Measurements from ENCODE around the gene SLC17A8. TPM values are rescaled to one million over a fixed set of nuclear protein-coding genes. Genes with fewer than 3 reads are reported as not detected.
"Not testable (repeated sequence)": the region's sequence is repeated elsewhere in the genome, so short reads cannot be mapped to it uniquely, and the experiment has no call there.

The SLC17A8 gene
- polyA plus RNA-seq (ENCODE audit: low read depth in 6 of 6) = not detected

DNA sequence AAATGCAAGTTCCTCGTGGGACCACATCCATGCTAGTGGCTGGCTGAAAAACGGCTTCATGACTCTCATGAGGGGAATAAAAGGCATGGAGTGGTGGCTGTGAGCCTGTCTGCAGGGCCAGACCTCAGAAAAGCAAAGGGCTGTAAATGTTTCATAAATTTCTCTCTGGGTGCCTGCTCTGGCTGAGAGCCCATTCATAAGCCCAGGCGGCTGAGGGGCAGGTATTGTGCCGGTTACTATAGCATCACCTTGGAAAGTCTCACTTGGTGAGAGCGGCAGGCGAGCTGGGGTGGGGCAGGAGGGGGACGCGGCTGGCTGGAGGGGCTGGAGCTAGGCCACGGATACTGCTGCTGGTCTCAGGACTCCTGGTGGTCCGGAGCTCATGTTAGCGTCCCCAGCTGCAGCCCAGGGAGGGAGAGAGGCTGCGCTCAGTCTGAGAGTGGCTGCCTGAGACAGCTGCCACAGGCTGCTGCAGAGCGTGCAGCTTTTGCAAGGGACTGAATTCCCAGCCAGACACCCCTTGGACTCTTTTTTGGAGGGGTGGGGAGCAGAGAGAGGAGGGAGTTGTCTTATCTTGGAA is at the start of gene SLC17A8:
Gene SLC17A8 (plus strand): TSS at position 431 of the 580 bp plus-strand sequence. CDS start 318 bp downstream, outside the sequence.
- no peak within 1 kb of the TSS for H3K4me3 Mint-ChIP-seq
- H3K27ac Mint-ChIP-seq = no peak within 1 kb of the TSS
- DNase-seq (no peak), ATAC-seq (ENCODE audit: low read depth in 2 of 2) (no peak)
- H3K9me3 Mint-ChIP-seq = peaks cover 0 to 5% (median 0%) of the 10 kb centered on the region in 7 donors
- peaks cover 0 to 8% of the 10 kb centered on the region in 2 donors for H3K36me3 Mint-ChIP-seq
- peaks cover 44 to 57% (median 57%) of the 10 kb centered on the region in 3 donors for H3K27me3 Mint-ChIP-seq
- no peaks in the 10 kb centered on the region for H3K4me1 Mint-ChIP-seq

- DNase-seq; H3K4me1 Mint-ChIP-seq; H3K27me3 Mint-ChIP-seq; H3K4me3 Mint-ChIP-seq; ATAC-seq (ENCODE audit: low read depth in 2 of 2): not testable (repeated sequence)
- H3K9me3 Mint-ChIP-seq = peaks cover 3 to 23% (median 7%) of the 10 kb centered on the region in 7 donors
- peaks cover 29% of the 10 kb centered on the region in 2 donors for H3K36me3 Mint-ChIP-seq
- H3K27ac Mint-ChIP-seq = peak overlapping the region in 1 of 6 donors; percentile 32
Observed at GRCh38 chr12:100308138-100308537, 48.7 kb upstream of the SLC17A8 start.

- Mint-ChIP-seq H3K9me3 (peaks cover 0 to 11% (median 3%) of the 10 kb centered on the region in 7 donors), H3K36me3 (peaks cover 7 to 20% of the 10 kb centered on the region in 2 donors)
Observed at GRCh38 chr12:100311317-100311716, 45.6 kb upstream of the SLC17A8 start.

DNA sequence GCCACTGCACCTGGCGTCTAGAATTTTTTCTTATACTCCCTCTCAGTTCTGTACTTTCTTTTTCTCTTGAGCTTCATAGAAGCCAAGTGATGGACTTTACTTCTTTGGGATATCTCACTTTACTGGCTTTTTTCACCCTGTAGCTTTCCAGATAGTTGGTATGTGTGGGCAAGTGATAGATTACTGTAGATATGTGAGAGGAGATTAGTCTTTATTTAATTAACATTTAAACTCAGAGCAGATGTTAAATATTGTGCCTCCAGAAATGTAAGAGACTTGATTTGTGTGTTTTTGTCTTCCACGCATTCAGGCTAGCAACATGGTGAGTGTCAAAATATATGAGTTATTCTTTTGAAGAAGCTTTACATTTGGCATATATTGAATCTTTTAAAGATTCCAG is 39.5 kb upstream of the SLC17A8 start:
- ATAC-seq (ENCODE audit: low read depth in 2 of 2) = no peak
- Mint-ChIP-seq H3K4me1 (no peaks in the 10 kb centered on the region), H3K9me3 (no peaks in the 10 kb centered on the region), H3K27ac (no peak overlapping the region), H3K36me3 (peaks cover 8 to 34% of the 10 kb centered on the region in 2 donors), H3K4me3 (no peak overlapping the region), H3K27me3 (no peaks in the 10 kb centered on the region)
- no peak for DNase-seq

More at GRCh38 chr12:100311317-100311716, 45.6 kb upstream of the SLC17A8 start:
- Mint-ChIP-seq H3K4me1 (no peaks in the 10 kb centered on the region), H3K4me3 (no peak overlapping the region), H3K27ac (no peak overlapping the region), H3K27me3 (no peaks in the 10 kb centered on the region)
- DNase-seq (no peak), ATAC-seq (ENCODE audit: low read depth in 2 of 2) (no peak)

- ATAC-seq (ENCODE audit: low read depth in 2 of 2) = no peak
- H3K4me1 Mint-ChIP-seq = peaks cover 0 to 3% (median 0%) of the 10 kb centered on the region in 3 donors
- DNase-seq = no peak
- no peak overlapping the region for H3K27ac Mint-ChIP-seq
- peaks cover 26 to 27% of the 10 kb centered on the region in 2 donors for H3K36me3 Mint-ChIP-seq
- H3K9me3 Mint-ChIP-seq = no peaks in the 10 kb centered on the region
- no peaks in the 10 kb centered on the region for H3K27me3 Mint-ChIP-seq
- H3K4me3 Mint-ChIP-seq = no peak overlapping the region
Observed at GRCh38 chr12:100324498-100324897, 32.4 kb upstream of the SLC17A8 start.

GRCh38 chr12:100326208-100326607 is 30.7 kb upstream of the SLC17A8 start:
- no peak overlapping the region for H3K27ac Mint-ChIP-seq
- H3K9me3 Mint-ChIP-seq = no peaks in the 10 kb centered on the region
- H3K4me3 Mint-ChIP-seq = no peak overlapping the region
- peaks cover 0 to 3% (median 0%) of the 10 kb centered on the region in 3 donors for H3K4me1 Mint-ChIP-seq
- H3K36me3 Mint-ChIP-seq = peaks cover 34 to 36% of the 10 kb centered on the region in 2 donors
- ATAC-seq (ENCODE audit: low read depth in 2 of 2) (no peak), DNase-seq (no peak)
- no peaks in the 10 kb centered on the region for H3K27me3 Mint-ChIP-seq

- peak in 1 of 2 donors; percentile 23 for ATAC-seq (ENCODE audit: low read depth in 2 of 2)
- Mint-ChIP-seq H3K9me3 (no peaks in the 10 kb centered on the region), H3K27ac (no peak overlapping the region), H3K27me3 (no peaks in the 10 kb centered on the region), H3K4me1 (peaks cover 0 to 3% (median 0%) of the 10 kb centered on the region in 3 donors), H3K36me3 (peaks cover 19 to 44% of the 10 kb centered on the region in 2 donors), H3K4me3 (no peak overlapping the region)
- no peak for DNase-seq
Observed at GRCh38 chr12:100329800-100330199, 27.1 kb upstream of the SLC17A8 start.

GRCh38 chr12:100331871-100332270 is 25.0 kb upstream of the SLC17A8 start:
- Mint-ChIP-seq H3K4me3 (no peak overlapping the region), H3K36me3 (peaks cover 21 to 56% of the 10 kb centered on the region in 2 donors), H3K4me1 (peaks cover 0 to 3% (median 0%) of the 10 kb centered on the region in 3 donors), H3K27ac (no peak overlapping the region), H3K9me3 (no peaks in the 10 kb centered on the region), H3K27me3 (no peaks in the 10 kb centered on the region)
- DNase-seq = no peak
- no peak for ATAC-seq (ENCODE audit: low read depth in 2 of 2)

GRCh38 chr12:100332852-100333251 is 24.0 kb upstream of the SLC17A8 start:
- Mint-ChIP-seq H3K4me1 (peaks cover 0 to 3% (median 0%) of the 10 kb centered on the region in 3 donors), H3K9me3 (no peaks in the 10 kb centered on the region), H3K4me3 (no peak overlapping the region), H3K27me3 (no peaks in the 10 kb centered on the region), H3K36me3 (peaks cover 19 to 57% of the 10 kb centered on the region in 2 donors), H3K27ac (peak overlapping the region in 2 of 6 donors; percentile 8 to 9)
- DNase-seq (no peak), ATAC-seq (ENCODE audit: low read depth in 2 of 2) (no peak)

- H3K4me3 Mint-ChIP-seq = no peak overlapping the region
- no peak overlapping the region for H3K27ac Mint-ChIP-seq
- H3K9me3 Mint-ChIP-seq = peaks cover 0 to 1% (median 0%) of the 10 kb centered on the region in 7 donors
- DNase-seq (no peak), ATAC-seq (ENCODE audit: low read depth in 2 of 2) (no peak)
- H3K36me3 Mint-ChIP-seq = peaks cover 6 to 33% of the 10 kb centered on the region in 2 donors
- H3K4me1 Mint-ChIP-seq = no peaks in the 10 kb centered on the region
- no peaks in the 10 kb centered on the region for H3K27me3 Mint-ChIP-seq
Observed at GRCh38 chr12:100337299-100337698, 19.6 kb upstream of the SLC17A8 start.

DNA sequence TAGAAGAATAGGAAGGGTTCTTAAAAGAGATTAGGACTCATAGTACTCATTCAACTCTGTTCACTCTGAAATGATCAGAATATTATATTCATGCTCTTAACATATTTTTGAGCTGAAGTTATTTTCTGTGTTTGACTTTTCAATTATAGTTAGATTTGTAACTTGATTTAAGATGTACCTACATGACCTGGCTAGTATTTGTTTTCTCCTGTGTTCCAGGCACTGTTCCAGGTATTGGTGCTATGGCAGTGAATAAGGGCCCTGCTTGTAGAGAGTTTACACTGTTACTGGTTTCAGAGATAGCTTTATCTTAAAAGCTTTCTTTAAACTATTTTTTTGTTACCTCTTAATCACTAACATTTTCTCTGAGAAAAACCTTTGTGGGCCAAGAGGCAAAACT is 19.1 kb upstream of the SLC17A8 start:
- no peak for ATAC-seq (ENCODE audit: low read depth in 2 of 2)
- H3K36me3 Mint-ChIP-seq = peaks cover 10 to 33% of the 10 kb centered on the region in 2 donors
- H3K4me1 Mint-ChIP-seq = no peaks in the 10 kb centered on the region
- DNase-seq = no peak
- H3K27me3 Mint-ChIP-seq = no peaks in the 10 kb centered on the region
- H3K9me3 Mint-ChIP-seq = peaks cover 0 to 5% (median 3%) of the 10 kb centered on the region in 7 donors
- no peak overlapping the region for H3K27ac Mint-ChIP-seq
- H3K4me3 Mint-ChIP-seq = no peak overlapping the region

- Mint-ChIP-seq H3K27me3 (no peaks in the 10 kb centered on the region), H3K27ac (peak overlapping the region in 1 of 6 donors; percentile 47), H3K9me3 (peaks cover 0 to 5% (median 3%) of the 10 kb centered on the region in 7 donors), H3K4me1 (no peaks in the 10 kb centered on the region), H3K4me3 (no peak overlapping the region), H3K36me3 (peaks cover 10 to 29% of the 10 kb centered on the region in 2 donors)
- no peak for ATAC-seq (ENCODE audit: low read depth in 2 of 2)
- no peak for DNase-seq
Observed at GRCh38 chr12:100339071-100339470, 17.8 kb upstream of the SLC17A8 start.

DNA sequence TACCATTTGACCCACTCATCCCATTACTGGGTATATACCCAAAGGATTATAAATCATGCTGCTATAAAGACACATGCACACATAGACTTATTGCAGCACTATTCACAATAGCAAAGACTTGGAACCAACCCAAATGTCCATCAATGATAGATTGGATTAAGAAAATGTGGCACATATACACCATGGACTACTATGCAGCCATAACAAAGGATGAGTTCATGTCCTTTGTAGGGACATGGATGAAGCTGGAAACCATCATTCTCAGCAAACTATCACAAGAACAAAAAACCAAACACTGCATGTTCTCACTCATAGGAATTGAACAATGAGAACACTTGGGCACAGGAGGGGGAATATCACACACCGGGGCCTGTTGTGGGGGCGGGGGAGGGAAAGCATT is 14.0 kb upstream of the SLC17A8 start:
- H3K4me3 Mint-ChIP-seq = not testable (repeated sequence)

GRCh38 chr12:100344351-100344750 is 12.5 kb upstream of the SLC17A8 start:
- ATAC-seq (ENCODE audit: low read depth in 2 of 2); H3K36me3 Mint-ChIP-seq; H3K4me3 Mint-ChIP-seq: not testable (repeated sequence)

More for the DNA sequence above, 14.0 kb upstream of the SLC17A8 start:
- H3K36me3 Mint-ChIP-seq = peaks cover 5 to 15% of the 10 kb centered on the region in 2 donors
- not testable (repeated sequence) for H3K4me1 Mint-ChIP-seq; H3K9me3 Mint-ChIP-seq; H3K27ac Mint-ChIP-seq; DNase-seq; ATAC-seq (ENCODE audit: low read depth in 2 of 2); H3K27me3 Mint-ChIP-seq

More at GRCh38 chr12:100344351-100344750, 12.5 kb upstream of the SLC17A8 start:
- not testable (repeated sequence) for H3K9me3 Mint-ChIP-seq, H3K27ac Mint-ChIP-seq, H3K27me3 Mint-ChIP-seq, H3K4me1 Mint-ChIP-seq, DNase-seq

Measured in naive B cell (primary cell).